Tibial artery (tissue), 4 donors: ENCODE data around the gene GJC1.
A peak's percentile ranks its signal among the peaks of the same experiment; 100 is the strongest.

Experiments used
- DNase-seq, 2 donors: peaks; one replicate each; pipeline ENCODE4 v3.0.0-alpha.2; 2019
- H3K27ac ChIP-seq, 2 donors: fragments of 200-600 bp; sonication (generic) in 1 of 2; 1 replicate in 1 of 2; 2 replicates in 1 of 2; pipeline ENCODE4 v1.5.1; 2018 to 2019; ENCODE audit warnings: mild to moderate bottlenecking in 1 of 2
- H3K27me3 ChIP-seq, 2 donors: fragments of 200-600 bp; sonication (generic) in 1 of 2; one replicate each; pipeline versions ENCODE4 v1.5.1 to v1.6.0; 2016 to 2019
- H3K36me3 ChIP-seq, 3 donors: fragments of 200-600 bp; sonication (generic) in 2 of 3; one replicate each; pipeline ENCODE4 v1.5.1; 2016 to 2019; ENCODE audit warnings: mild to moderate bottlenecking in 2 of 3
- H3K4me1 ChIP-seq, 4 donors: fragments of 200-600 bp; sonication (generic) in 2 of 4; 1 replicate in 3 of 4; 2 replicates in 1 of 4; pipeline ENCODE4 v1.5.1; 2016 to 2019
- H3K4me3 ChIP-seq, 2 donors: fragments of 200-600 bp; sonication (generic) in 1 of 2; 1 replicate in 1 of 2; 2 replicates in 1 of 2; pipeline ENCODE4 v1.5.1; 2018 to 2019; ENCODE audit warnings: mild to moderate bottlenecking in 2 of 2
- H3K9me3 ChIP-seq, 3 donors: fragments of 200-600 bp; sonication (generic) in 1 of 3; one replicate each; pipeline ENCODE4 v1.5.1; 2016 to 2019
- intact Hi-C: fragments of 100-400 bp; cut with DNase I; formaldehyde crosslinking; loops from one replicate; pipeline ENCODE4 v1.15.0; 2023; ENCODE audit warnings: low total_unique reads
- TF ChIP-seq, protein P1 (sequence below), 2 experiments: fragments of 200-600 bp in 1 of 2; fragments of 450-650 bp in 1 of 2; IDR thresholded peaks; one replicate each; pipeline ENCODE4 v1.5.1; 2017 to 2019; ENCODE audit warnings: antibody characterized with exemption in 2 of 2, mild to moderate bottlenecking in 1 of 2, moderate library complexity in 1 of 2

GJC1 gene

GRCh38 chr17:44793885-44794842, 35.9 kb downstream of the GJC1 start:
- DNase-seq = no peak
- intact Hi-C loops = no loop called here
- Histone ChIP-seq H3K4me3 (peak overlapping the region; percentile 9 to 52), H3K27ac (peak overlapping the region; percentile 81 to 89), H3K9me3 (no peaks in the 10 kb centered on the region), H3K4me1 (peaks cover 0 to 44% (median 19%) of the 10 kb centered on the region in 4 donors), H3K27me3 (no peaks in the 10 kb centered on the region), H3K36me3 (no peaks in the 10 kb centered on the region)
- TF ChIP-seq, protein P1, sequence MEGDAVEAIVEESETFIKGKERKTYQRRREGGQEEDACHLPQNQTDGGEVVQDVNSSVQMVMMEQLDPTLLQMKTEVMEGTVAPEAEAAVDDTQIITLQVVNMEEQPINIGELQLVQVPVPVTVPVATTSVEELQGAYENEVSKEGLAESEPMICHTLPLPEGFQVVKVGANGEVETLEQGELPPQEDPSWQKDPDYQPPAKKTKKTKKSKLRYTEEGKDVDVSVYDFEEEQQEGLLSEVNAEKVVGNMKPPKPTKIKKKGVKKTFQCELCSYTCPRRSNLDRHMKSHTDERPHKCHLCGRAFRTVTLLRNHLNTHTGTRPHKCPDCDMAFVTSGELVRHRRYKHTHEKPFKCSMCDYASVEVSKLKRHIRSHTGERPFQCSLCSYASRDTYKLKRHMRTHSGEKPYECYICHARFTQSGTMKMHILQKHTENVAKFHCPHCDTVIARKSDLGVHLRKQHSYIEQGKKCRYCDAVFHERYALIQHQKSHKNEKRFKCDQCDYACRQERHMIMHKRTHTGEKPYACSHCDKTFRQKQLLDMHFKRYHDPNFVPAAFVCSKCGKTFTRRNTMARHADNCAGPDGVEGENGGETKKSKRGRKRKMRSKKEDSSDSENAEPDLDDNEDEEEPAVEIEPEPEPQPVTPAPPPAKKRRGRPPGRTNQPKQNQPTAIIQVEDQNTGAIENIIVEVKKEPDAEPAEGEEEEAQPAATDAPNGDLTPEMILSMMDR (IDR thresholded peaks at IDR 0.05) = no peak

DNA sequence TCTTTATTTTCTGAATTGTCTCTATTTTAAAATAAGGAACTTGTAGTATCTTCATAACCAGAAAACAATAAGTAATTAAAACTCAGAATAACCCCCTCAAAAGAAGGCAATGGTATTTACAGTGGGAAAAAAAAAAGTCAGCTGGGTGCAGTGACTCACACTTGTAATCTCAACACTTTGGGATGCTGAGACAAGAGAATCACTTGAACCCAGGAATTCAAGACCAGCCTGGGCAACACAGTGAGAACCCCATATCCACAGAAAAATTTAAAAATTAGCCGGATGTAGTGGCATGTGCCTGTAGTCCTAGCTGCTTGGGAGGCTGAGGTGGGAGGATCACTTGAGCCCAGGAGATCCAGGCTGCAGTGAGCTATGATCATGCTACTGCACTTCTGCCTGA, 37.8 kb downstream of the GJC1 start:
- H3K27me3 ChIP-seq = no peaks in the 10 kb centered on the region
- TF ChIP-seq, protein P1 (IDR thresholded peaks at IDR 0.05) = no peak
- peaks cover 0 to 39% (median 18%) of the 10 kb centered on the region in 4 donors for H3K4me1 ChIP-seq
- no peaks in the 10 kb centered on the region for H3K9me3 ChIP-seq
- DNase-seq = peak in 1 of 2 donors; percentile 16
- H3K4me3 ChIP-seq = no peak overlapping the region
- no peak overlapping the region for H3K27ac ChIP-seq
- H3K36me3 ChIP-seq = no peaks in the 10 kb centered on the region
- intact Hi-C loops = no loop called here

GRCh38 chr17:44788139-44788538, 41.9 kb downstream of the GJC1 start:
- TF ChIP-seq, protein P1 (IDR thresholded peaks at IDR 0.05) = no peak
- peaks cover 0 to 28% (median 12%) of the 10 kb centered on the region in 4 donors for H3K4me1 ChIP-seq
- no peaks in the 10 kb centered on the region for H3K9me3 ChIP-seq
- no peak overlapping the region for H3K27ac ChIP-seq
- DNase-seq = peak in 1 of 2 donors; percentile 37
- no peaks in the 10 kb centered on the region for H3K27me3 ChIP-seq
- no peaks in the 10 kb centered on the region for H3K36me3 ChIP-seq
- intact Hi-C loops = no loop called here
- no peak overlapping the region for H3K4me3 ChIP-seq

GRCh38 chr17:44787271-44787940, 42.7 kb downstream of the GJC1 start:
- Histone ChIP-seq H3K4me3 (peak overlapping the region in 1 of 2 donors; percentile 13), H3K27me3 (no peaks in the 10 kb centered on the region), H3K36me3 (no peaks in the 10 kb centered on the region), H3K4me1 (peaks cover 0 to 35% (median 13%) of the 10 kb centered on the region in 4 donors), H3K27ac (peak overlapping the region; percentile 43 to 49), H3K9me3 (no peaks in the 10 kb centered on the region)
- no peak for DNase-seq
- TF ChIP-seq, protein P1 (IDR thresholded peaks at IDR 0.05) = no peak
- intact Hi-C loops = no loop called here

GRCh38 chr17:44786551-44787081, 43.5 kb downstream of the GJC1 start:
- Histone ChIP-seq H3K36me3 (no peaks in the 10 kb centered on the region), H3K4me1 (peaks cover 0 to 43% (median 19%) of the 10 kb centered on the region in 4 donors), H3K9me3 (no peaks in the 10 kb centered on the region), H3K27me3 (no peaks in the 10 kb centered on the region), H3K27ac (peak overlapping the region; percentile 43 to 49), H3K4me3 (no peak overlapping the region)
- intact Hi-C loops = no loop called here
- TF ChIP-seq, protein P1 (IDR thresholded peaks at IDR 0.05) = no peak
- DNase-seq = peak in 1 of 2 donors; percentile 67
